Skin of body (tissue), 2 donors: ENCODE results near the gene ING4. TPM values are rescaled to one million over a fixed set of nuclear protein-coding genes. Genes with fewer than 3 reads are reported as not detected.

Experiments
- DNase-seq: peaks from one replicate; lab custom pipeline; 2025; lab: John Stamatoyannopoulos, UW
- total RNA-seq: library from RNA; depleted of rRNA; stranded (reverse); fragments of >200 nt; gene quantifications from one replicate; pipeline ENCODE4 v1.2.3, GENCODE V29; 2014

ING4 gene
- total RNA-seq, 1 donor from 2014 or later: 45.6 TPM

GRCh38 chr12:6688543-6688998 lies 25.7 kb upstream of the ING4 start:
- DNase-seq: no peak

- DNase-seq: no peak
These were observed 22.9 kb upstream of the ING4 start for GRCh38 chr12:6685814-6686213.

- no peak for DNase-seq
These were observed 21.7 kb upstream of the ING4 start for GRCh38 chr12:6684609-6685008.

- no peak for DNase-seq
These were observed 14.0 kb upstream of the ING4 start for GRCh38 chr12:6676962-6677361.

- DNase-seq: no peak
These were observed 9.2 kb upstream of the ING4 start for GRCh38 chr12:6672143-6672542.

GRCh38 chr12:6667559-6668210 lies 4.8 kb upstream of the ING4 start:
- no peak for DNase-seq

- no peak for DNase-seq
These were observed 3.3 kb upstream of the ING4 start for GRCh38 chr12:6666211-6666610.

GRCh38 chr12:6664902-6665301 lies 2.0 kb upstream of the ING4 start:
- no peak for DNase-seq

- DNase-seq: no peak
These were observed 365 bp downstream of the ING4 start for GRCh38 chr12:6662602-6662905.

- DNase-seq: no peak
These were observed 8.9 kb downstream of the ING4 start for GRCh38 chr12:6653987-6654386.

GRCh38 chr12:6653342-6653741 lies 9.6 kb downstream of the ING4 start:
- no peak for DNase-seq

- DNase-seq: no peak
These were observed 10.5 kb downstream of the ING4 start for GRCh38 chr12:6652391-6652790.

GRCh38 chr12:6650832-6651231 lies 12.1 kb downstream of the ING4 start:
- no peak for DNase-seq

- DNase-seq: no peak
These were observed 15.8 kb downstream of the ING4 start, which contains the start of gene ACRBP for GRCh38 chr12:6647083-6647604. TSS of gene ACRBP (minus strand) at chr12:6647432. CDS start at chr12:6647366, 66 bp downstream.

- no peak for DNase-seq
These were observed 16.4 kb downstream of the ING4 start for GRCh38 chr12:6646276-6647082.

GRCh38 chr12:6644903-6645302 lies 18.0 kb downstream of the ING4 start:
- DNase-seq: no peak

GRCh38 chr12:6644257-6644596 lies 18.7 kb downstream of the ING4 start:
- DNase-seq: no peak

- DNase-seq: no peak
These were observed 19.2 kb downstream of the ING4 start for GRCh38 chr12:6643569-6644256.

GRCh38 chr12:6641131-6641530 lies 21.8 kb downstream of the ING4 start:
- no peak for DNase-seq

GRCh38 chr12:6640497-6640896 lies 22.4 kb downstream of the ING4 start:
- no peak for DNase-seq

GRCh38 chr12:6639151-6639801 lies 23.6 kb downstream of the ING4 start:
- no peak for DNase-seq

GRCh38 chr12:6638305-6638704 lies 24.6 kb downstream of the ING4 start:
- no peak for DNase-seq
